GM20000 (cell line): ENCODE measurements around the gene WWC2.

Experiments used
- DNase-seq: peaks from one replicate; pipeline ENCODE4 v3.0.0; 2012; ENCODE audit warnings: low spot score
- CTCF ChIP-seq: IDR thresholded peaks from 2 replicates; pipeline ENCODE4 v1.5.1; 2012; ENCODE audit warnings: mild to moderate bottlenecking, control low read depth; ENCODE audit errors: extremely low read depth, missing control alignments

Gene WWC2

GRCh38 chr4:183284965-183285364 lies 185.9 kb downstream of the WWC2 start:
- no peak for DNase-seq
- no peak for TF ChIP-seq CTCF

GRCh38 chr4:183285886-183286285 lies 186.8 kb downstream of the WWC2 start:
- TF ChIP-seq CTCF: no peak
- DNase-seq: no peak

- no peak for DNase-seq
- TF ChIP-seq CTCF: no peak
Observed at GRCh38 chr4:183286590-183287308, 187.7 kb downstream of the WWC2 start.

GRCh38 chr4:183287309-183287659 lies 188.2 kb downstream of the WWC2 start:
- no peak for DNase-seq
- no peak for TF ChIP-seq CTCF

GRCh38 chr4:183287677-183288076 lies 188.6 kb downstream of the WWC2 start:
- no peak for DNase-seq
- no peak for TF ChIP-seq CTCF

- DNase-seq: no peak
- TF ChIP-seq CTCF: no peak
Observed at GRCh38 chr4:183288955-183289354, 189.9 kb downstream of the WWC2 start.

GRCh38 chr4:183289688-183290087 lies 190.6 kb downstream of the WWC2 start:
- no peak for DNase-seq
- no peak for TF ChIP-seq CTCF
